Kidney epithelial cell (primary cell): ENCODE results near the gene SYT17. TPM values are rescaled to one million over a fixed set of nuclear protein-coding genes. Genes with fewer than 3 reads are reported as not detected.

Experiments
- DNase-seq: peaks from one replicate; pipeline ENCODE4 v3.0.0-alpha.2; 2010; ENCODE audit warnings: low read depth
- H3K27me3 ChIP-seq: 2 replicates; pipeline ENCODE4 v1.6.0; 2011; ENCODE audit warnings: low read length; ENCODE audit not compliant: control insufficient read depth, insufficient read depth
- H3K36me3 ChIP-seq: 2 replicates; pipeline ENCODE4 v1.5.1; 2011; ENCODE audit warnings: low read length; ENCODE audit not compliant: control insufficient read depth, insufficient read depth
- H3K4me3 ChIP-seq: 2 replicates; pipeline ENCODE4 v1.5.1; 2011; ENCODE audit warnings: low read depth, mild to moderate bottlenecking, control low read depth, low read length
- total RNA-seq: library from RNA; depleted of rRNA; stranded (reverse); fragments of >200 nt; gene quantifications from 2 replicates; pipeline ENCODE4 v1.2.3, GENCODE V29; 2015
- TF ChIP-seq, protein P1 (sequence below): IDR thresholded peaks from 2 replicates; pipeline ENCODE4 v1.5.1; 2011; ENCODE audit warnings: mild to moderate bottlenecking, moderate library complexity, low read length, control low read depth, inconsistent platforms; ENCODE audit not compliant: insufficient read depth, poor library complexity, severe bottlenecking

Gene SYT17
- total RNA-seq, 1 donor from 2014 or later = 0.63 TPM

GRCh38 chr16:19142939-19143598, 25.0 kb upstream of the SYT17 start:
- Histone ChIP-seq H3K36me3 (no peaks in the 10 kb centered on the region), H3K27me3 (peaks cover 3% of the 10 kb centered on the region), H3K4me3 (no peak overlapping the region)
- TF ChIP-seq, protein P1, sequence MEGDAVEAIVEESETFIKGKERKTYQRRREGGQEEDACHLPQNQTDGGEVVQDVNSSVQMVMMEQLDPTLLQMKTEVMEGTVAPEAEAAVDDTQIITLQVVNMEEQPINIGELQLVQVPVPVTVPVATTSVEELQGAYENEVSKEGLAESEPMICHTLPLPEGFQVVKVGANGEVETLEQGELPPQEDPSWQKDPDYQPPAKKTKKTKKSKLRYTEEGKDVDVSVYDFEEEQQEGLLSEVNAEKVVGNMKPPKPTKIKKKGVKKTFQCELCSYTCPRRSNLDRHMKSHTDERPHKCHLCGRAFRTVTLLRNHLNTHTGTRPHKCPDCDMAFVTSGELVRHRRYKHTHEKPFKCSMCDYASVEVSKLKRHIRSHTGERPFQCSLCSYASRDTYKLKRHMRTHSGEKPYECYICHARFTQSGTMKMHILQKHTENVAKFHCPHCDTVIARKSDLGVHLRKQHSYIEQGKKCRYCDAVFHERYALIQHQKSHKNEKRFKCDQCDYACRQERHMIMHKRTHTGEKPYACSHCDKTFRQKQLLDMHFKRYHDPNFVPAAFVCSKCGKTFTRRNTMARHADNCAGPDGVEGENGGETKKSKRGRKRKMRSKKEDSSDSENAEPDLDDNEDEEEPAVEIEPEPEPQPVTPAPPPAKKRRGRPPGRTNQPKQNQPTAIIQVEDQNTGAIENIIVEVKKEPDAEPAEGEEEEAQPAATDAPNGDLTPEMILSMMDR = no peak
- DNase-seq = no peak

DNA sequence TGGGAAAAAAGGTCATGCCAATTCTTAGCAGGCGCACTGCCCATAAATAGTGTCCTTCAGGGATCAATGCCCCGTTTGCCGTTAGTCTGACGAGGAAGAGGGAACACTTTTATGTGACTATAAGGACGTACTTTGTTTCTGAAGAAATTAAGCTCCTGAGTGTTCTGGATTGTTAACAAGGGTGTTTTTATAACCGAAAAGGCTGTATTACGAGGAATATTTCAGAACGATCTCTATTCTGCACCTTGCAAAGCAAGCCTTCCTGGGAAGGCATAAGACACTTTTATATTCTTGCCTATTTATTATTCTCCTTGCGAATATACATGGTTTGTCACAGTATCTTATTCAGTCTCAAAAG, 24.5 kb upstream of the SYT17 start:
- TF ChIP-seq, protein P1 = no peak
- no peak overlapping the region for H3K4me3 ChIP-seq
- no peak for DNase-seq
- H3K36me3 ChIP-seq = no peaks in the 10 kb centered on the region
- H3K27me3 ChIP-seq = peaks cover 3% of the 10 kb centered on the region

GRCh38 chr16:19145010-19145409, 23.0 kb upstream of the SYT17 start:
- no peak overlapping the region for H3K4me3 ChIP-seq
- TF ChIP-seq, protein P1 = no peak
- H3K27me3 ChIP-seq = peaks cover 3% of the 10 kb centered on the region
- no peak for DNase-seq
- no peaks in the 10 kb centered on the region for H3K36me3 ChIP-seq

- H3K4me3 ChIP-seq = no peak overlapping the region
- no peaks in the 10 kb centered on the region for H3K36me3 ChIP-seq
- DNase-seq = no peak
- peaks cover 3% of the 10 kb centered on the region for H3K27me3 ChIP-seq
- TF ChIP-seq, protein P1 = no peak
Observed at GRCh38 chr16:19147126-19147525, 20.9 kb upstream of the SYT17 start.

GRCh38 chr16:19147627-19148026, 20.4 kb upstream of the SYT17 start:
- TF ChIP-seq, protein P1 = no peak
- no peak for DNase-seq
- H3K36me3 ChIP-seq = no peaks in the 10 kb centered on the region
- no peak overlapping the region for H3K4me3 ChIP-seq
- peaks cover 3% of the 10 kb centered on the region for H3K27me3 ChIP-seq

- TF ChIP-seq, protein P1 = no peak
- H3K27me3 ChIP-seq = peaks cover 3% of the 10 kb centered on the region
- DNase-seq = no peak
- H3K36me3 ChIP-seq = no peaks in the 10 kb centered on the region
- no peak overlapping the region for H3K4me3 ChIP-seq
Observed at GRCh38 chr16:19148189-19148588, 19.9 kb upstream of the SYT17 start.
